Midbrain (tissue), 1 donor: ENCODE measurements around the gene CES4A.
"Not testable (repeated sequence)": the region's sequence is repeated elsewhere in the genome, so short reads cannot be mapped to it uniquely, and the experiment has no call there.

ENCODE experiments used
- DNase-seq: peaks from one replicate; lab custom pipeline; 2025; lab: John Stamatoyannopoulos, UW

Gene CES4A

DNA sequence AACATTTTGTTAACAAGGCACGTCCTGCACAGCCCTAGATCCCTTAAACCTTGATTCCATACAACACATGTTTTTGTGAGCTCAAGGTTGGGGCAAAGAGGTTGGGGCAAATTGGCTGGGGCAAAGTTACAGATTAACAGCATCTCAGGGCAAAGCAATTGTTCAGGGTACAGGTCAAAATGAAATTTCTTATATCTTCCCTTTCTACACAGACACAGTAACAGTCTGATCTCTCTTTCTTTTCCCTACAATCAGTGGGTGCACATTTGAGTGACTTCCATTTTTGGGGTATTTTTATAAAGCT is 32.3 kb upstream of the CES4A start:
- not testable (repeated sequence) for DNase-seq

DNA sequence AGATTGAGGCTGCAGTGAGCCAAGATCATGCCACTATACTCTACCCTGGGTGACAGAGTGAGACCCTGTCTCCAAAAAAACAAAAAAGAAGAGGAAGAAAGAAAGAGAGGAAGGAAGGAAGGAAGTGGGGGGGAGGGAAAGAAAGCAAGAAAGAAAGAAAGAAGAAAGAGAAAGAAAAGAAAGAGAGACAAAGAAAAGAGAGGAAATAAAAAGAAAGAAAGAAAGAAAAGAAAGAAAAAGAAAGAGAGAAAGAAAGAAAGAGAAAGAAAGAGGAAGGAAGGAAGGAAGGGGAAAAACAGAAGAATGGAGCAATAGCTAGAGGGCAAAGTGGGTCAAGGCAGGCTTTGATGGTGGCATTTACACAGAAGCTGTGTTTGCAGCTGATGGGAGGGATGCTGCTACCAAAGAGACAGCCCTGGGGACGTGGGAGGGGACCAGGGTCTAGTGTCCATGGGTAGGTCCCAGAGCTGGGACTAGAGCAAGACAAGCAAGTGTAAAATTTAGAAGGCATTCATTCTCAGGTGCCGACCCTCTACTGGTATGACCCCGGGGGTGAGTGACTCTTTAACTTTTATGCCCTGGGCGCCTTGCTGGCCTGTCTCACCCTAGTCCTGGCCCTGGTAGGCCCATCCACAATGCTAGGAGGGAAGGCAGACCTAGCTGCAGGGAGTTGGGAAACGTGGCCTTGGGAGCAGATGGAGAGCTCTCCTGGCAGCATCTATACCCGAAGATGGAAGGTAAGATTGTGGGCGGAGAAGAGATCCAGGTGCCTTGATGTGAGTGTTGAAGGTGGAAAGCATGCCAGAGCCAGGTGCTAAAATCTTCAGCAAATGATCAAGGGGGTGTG is 29.3 kb upstream of the CES4A start:
- DNase-seq: no peak

DNA sequence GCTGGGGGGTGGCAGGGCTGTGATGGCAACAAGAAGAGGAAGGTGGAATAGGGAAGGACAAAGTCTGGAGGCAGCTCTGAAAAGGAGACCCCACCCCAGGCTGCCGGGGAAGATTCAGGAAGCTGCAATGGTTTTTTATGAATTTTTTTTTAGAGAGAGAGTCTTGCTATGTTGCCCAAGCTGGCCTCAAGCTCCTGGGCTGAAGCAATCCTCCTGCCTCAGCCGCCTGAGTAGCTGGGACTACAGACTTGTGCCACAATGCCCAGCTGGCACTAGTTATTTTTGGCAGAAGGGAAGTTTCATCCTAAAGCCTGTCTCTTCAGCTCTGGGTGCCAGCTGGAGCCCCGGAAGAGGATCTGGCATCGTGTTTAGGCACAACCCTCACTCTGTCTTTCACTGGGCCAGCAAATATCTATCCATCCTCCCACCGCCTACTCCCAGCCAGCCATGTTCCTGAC is 28.7 kb upstream of the CES4A start:
- no peak for DNase-seq

DNA sequence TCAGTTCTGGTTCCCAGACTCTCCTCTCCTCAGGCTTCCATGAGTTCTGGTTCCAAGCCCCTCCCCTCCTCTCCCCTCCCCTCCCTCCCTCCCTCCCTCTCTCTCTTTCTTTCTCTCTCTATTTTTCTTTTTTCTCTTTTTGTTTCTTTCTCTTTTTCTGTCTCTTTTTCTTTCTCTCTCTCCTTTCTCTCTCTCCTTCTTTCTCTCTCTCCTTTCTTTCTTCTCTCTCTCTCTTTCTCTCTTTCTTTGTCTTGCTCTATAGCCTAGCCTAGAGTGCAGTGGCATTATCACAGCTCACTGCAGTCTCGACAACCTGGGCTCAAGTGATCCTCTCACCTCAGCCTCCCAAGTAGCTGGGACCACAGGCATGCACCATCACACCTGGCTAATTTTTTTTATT is 28.1 kb upstream of the CES4A start:
- no peak for DNase-seq

DNA sequence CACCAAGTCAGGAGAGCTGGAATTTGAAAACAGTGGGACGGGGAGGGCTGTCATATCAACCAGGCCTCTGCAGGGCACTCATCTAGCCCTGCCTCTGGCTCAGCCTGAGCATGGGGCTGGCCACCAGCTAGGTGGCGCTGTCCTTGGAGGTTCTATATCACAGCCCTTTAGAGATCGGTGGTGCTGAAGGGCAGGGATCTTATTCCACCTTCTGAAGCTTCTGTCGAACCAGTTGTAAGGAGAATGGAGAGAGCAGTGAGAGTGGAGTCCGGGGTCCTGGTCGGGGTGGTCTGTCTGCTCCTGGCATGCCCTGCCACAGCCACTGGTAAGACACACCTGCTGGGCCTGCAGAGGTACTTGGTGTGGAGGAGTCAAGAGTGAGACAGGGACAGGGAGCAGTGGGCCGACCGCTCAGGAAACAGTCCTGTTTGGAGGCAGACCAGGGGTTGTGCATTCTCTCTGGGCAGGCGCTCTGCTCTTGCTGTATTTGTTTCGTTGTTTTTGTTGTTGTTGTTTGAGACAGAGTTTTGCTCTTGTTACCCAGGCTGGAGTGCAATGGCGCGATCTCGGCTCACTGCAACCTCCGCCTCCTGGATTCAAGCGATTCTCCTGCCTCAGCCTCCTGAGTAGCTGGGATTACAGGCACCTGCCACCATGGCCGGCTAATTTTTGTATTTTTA is 27.2 kb upstream of the CES4A start, which contains the start of gene CES3:
CES3 (plus strand) TSS at position 202 of the 680 bp plus-strand sequence; CDS start at position 244, 42 bp downstream.
- peak; percentile 34 for DNase-seq

DNA sequence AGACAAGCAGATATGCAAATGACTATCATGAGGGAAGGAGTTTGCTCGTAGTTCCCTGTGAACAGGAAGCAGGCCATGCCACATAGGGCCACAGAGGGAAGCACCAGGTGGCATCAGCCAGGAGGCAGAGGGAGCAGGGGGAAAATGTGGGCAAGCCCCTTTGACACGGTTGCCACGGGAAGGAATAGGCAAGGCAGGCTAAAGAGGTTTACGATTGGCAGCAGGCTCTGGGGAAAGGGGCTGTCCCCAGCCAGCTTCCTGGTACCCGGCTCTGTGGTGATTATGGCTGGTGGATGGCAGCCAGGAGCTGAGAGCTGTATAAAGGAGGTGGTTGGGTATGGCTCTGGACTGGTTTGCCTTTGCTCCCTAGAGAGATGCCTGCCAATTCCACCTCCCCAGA is 26.5 kb upstream of the CES4A start:
- no peak for DNase-seq

DNA sequence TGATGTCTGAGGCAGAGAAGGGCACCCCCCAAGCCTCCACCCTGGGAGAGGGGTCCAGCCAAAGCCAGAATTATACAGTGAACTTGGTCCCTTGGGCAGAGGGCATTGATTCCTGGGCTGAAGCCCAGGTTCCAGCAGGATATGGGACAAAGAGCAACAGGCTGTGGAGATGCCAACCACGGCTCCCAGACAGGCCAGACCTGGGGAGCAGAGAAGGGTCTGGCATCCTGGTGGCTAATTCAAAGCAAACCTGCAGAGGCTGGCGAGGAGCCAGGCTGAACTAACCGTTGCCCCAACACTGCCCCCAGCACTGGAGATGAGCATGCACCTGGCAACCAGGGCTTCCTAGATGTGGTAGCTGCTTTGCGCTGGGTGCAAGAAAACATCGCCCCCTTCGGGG is 24.3 kb upstream of the CES4A start:
- no peak for DNase-seq

DNA sequence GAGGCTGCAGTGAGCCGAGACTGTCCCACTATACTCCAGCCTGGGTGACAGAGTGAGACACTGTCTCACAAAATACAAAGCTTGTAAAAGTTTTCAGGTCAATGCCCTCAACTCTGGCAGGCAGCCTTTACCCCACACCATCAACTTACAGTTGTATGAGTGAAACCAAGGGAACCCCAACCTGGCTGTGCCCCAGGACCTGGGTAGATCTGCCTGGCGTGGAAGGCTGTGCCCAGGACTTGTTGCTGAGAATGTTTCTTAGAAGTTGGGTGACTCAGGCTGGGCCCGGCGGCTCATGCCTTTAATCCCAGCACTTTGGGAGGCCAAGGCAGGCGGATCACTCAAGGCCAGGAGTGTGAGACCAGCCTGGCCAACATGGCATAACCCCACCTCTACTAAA is 19.5 kb upstream of the CES4A start:
- DNase-seq: no peak

DNA sequence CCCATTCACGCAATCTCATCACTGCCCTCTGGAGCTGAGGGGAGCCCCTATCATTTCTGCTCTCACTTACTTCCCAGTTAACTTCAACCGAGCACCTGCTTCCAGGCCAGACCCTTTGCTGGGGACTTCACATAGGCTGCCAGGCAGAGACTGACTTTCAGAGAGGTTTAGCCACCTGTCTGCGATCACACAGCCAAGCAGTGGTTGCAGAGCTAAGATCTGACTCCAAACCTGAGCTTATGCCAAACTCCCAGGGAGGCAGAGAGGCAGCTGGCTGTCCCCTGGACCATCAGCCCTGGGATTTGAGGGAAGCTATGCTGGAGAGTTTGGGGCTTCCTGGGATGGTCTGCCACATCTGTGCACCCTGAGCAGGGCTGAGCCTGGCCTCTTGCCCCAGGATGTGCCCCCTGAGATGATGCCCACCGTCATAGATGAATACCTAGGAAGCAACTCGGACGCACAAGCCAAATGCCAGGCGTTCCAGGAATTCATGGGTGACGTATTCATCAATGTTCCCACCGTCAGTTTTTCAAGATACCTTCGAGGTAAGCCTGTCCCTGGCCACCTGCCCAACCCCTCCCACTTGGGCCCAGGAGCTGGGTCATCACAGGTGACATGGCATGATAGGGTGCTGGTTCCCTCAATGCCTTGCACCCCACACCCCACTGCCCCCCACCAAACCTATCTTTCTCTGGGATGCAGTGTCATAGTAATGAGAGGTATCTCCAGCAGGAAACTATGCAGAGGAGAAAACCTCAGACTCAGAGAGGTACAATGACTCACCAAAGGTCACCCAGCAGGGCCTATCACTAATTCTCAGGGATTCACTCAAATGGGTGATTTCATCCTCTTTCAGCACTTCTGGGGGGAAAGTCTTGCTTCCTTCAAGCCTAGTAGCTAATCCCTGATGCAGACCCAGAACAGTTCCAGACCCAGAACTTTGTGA is 17.3 kb upstream of the CES4A start:
- no peak for DNase-seq

DNA sequence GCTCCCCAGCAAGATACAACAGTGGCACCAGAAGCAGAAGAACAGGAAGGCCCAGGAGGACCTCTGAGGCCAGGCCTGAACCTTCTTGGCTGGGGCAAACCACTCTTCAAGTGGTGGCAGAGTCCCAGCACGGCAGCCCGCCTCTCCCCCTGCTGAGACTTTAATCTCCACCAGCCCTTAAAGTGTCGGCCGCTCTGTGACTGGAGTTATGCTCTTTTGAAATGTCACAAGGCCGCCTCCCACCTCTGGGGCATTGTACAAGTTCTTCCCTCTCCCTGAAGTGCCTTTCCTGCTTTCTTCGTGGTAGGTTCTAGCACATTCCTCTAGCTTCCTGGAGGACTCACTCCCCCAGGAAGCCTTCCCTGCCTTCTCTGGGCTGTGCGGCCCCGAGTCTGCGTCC is 15.4 kb upstream of the CES4A start:
- no peak for DNase-seq

DNA sequence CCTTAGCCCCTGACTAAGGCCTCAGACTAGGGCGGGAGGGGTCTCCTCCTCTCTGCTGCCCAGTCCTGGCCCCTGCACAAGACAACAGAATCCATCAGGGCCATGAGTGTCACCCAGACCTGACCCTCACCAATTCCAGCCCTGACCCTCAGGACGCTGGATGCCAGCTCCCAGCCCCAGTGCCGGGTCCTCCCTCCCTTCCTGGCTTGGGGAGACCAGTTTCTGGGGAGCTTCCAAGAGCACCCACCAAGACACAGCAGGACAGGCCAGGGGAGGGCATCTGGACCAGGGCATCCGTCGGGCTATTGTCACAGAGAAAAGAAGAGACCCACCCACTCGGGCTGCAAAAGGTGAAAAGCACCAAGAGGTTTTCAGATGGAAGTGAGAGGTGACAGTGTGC is 14.7 kb upstream of the CES4A start:
- no peak for DNase-seq

DNA sequence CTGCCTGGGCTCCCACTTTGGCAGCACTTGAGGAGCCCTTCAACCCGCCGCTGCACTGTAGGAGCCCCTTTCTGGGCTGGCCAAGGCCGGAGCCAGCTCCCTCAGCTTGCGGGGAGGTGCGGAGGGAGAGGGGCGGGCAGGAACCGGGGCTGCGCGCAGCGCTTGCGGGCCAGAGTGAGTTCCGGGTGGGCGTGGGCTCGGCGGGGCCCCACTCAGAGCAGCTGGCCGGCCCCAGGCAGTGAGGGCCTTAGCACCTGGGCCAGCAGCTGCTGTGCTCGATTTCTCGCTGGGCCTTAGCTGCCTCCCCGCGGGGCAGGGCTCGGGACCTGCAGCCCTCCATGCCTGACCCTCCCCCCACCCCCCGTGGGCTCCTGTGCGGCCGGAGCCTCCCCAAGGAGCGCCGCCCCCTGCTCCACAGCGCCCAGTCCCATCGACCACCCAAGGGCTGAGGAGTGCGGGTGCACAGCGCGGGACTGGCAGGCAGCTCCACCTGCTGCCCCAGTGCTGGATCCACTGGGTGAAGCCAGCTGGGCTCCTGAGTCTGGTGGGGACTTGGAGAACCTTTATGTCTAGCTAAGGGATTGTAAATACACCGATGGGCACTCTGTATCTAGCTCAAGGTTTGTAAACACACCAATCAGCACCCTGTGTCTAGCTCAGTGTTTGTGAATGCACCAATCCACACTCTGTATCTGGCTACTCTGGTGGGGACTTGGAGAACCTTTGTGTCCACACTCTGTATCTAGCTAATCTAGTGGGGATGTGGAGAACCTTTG is 14.0 kb upstream of the CES4A start:
- DNase-seq: not testable (repeated sequence)

DNA sequence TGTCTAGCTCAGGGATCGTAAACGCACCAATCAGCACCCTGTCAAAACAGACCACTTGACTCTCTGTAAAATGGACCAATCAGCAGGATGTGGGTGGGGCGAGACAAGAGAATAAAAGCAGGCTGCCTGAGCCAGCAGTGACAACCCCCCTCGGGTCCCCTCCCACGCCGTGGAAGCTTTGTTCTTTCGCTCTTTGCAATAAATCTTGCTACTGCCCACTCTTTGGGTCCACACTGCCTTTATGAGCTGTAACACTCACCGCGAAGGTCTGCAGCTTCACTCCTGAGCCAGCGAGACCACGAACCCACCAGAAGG is 13.5 kb upstream of the CES4A start:
- not testable (repeated sequence) for DNase-seq

DNA sequence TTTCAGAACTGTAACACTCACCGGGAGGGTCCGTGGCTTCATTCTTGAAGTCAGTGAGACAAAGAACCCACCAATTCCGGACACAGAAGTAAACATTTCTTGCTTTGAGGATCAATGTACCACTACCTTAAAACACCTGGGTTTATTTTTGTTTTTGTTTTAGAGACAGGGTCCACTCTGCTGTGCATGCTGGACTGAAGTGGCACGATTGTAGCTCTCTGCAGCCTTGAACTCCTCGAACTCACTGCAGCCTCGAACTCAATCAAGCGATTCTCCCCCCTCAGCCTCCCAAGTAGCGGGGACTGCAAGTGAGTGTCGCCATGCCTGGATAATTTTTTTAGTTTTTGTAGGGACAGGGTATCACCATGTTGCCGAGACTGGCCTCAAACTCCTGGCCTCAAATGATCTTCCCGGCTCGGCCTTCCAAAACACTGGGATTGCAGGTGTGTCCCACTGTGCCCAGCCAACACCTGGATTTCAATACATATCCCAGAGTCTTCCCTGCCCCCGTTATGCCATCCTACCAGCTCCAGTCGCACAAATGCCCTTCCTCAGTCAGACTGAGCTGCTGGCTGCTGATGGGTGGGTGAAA is 13.0 kb upstream of the CES4A start:
- DNase-seq: no peak

DNA sequence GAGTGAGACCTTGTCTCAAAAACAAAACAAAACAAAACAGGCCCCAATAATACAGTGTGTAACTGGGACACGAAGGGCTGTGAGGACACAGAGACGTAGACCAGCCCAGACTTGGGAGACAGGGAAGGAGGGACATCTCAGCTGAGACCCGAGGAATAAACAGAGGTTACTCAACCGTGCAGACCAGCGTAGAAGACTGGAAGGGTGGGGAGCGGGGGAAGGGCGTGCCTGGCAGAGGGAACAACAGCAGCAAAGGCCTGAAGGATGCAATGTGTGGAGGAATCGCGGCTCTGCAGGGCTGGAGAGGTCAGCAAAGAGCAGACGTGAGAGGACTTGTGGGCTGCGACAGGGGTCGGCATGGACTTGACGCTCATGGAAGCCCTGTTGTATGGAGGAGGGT is 11.6 kb upstream of the CES4A start:
- no peak for DNase-seq

DNA sequence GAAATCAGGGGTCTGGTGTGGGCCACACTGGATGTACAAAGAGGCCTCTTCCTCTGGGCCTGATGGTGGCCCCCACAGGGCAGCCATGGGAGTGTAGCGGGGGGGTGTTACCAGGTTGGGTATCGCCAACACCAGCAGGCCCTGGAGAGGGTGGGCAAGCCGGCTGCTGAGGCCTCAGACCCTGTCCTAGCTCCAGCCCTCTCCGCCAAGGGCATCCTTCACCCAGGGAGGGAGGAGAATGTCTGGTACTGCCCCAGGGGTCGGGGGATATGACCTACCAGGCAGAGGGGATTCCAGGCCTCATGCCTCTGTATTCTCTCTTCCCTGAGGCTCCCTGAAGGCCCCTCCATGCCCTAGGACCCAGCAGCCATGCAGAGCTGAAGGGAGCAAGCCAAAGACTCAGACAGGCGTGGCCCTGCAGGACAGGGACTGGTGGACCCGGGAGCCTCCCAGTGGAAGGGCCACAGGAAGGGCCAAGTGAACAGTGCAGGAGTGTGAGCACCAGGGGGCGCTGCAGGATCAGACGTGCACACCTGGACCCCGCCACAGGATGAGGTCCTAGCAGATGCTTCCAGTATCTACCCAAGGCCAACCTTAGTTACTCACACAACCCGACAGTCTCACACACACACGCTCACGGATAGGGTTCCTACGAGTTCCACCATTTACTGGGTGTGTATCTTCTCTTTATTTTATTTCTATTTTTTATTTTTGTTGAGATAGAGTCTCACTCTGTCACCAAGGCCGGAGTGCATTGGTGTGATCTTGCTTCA is 10.9 kb upstream of the CES4A start:
- DNase-seq: peak; percentile 93

DNA sequence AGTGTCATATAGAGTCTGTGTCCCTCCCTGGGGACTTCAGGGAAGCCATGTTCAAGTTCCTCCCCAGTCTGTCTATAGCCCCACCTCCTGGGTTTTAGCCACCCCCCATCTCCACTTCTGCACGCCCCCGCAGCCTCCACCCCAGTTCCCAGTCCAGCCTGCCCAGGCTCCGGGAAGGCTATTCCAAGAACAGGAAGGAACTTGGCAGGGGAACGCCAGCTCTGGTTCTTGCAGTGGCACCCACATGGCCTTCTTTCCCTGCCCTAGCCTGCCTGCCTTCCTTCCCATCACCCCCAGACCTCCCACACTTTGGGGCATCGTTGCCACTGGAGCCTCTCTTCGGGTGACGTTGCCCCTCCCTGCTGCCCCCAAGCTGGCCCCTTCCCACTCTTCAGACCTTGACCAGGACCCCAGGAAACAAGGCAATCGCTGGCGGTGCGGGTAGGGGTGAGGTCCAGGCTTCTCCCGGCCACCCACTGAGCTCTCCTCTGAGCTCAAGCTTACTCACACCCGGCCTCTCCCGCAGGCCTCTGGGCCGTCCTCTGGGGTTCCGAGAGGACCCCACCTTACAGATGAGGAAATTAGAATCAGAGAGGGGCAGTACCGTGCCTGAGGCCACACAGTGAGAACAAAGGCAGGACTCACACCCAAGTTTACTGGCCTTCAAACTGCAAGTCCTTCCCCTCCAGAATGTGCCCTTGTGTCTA is 9.2 kb upstream of the CES4A start:
- DNase-seq: no peak

DNA sequence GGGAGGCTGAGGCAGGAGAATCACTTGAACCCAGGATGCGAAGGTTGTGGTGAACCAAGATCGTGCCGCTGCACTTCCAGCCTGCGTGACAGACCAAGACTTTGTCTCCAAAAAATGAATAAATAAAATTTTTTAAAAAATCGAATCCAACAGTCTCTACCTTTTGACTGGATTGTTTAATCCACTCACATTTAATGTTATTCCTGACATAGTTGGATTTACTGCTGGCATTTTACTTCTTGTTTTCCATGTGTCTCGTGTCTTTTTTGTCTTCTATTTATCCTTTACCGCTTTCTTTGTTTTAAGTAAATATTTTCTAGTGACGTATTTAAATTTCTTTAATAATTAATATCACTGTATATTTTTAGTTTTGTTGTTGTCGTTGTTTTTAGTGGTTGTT is 5.4 kb upstream of the CES4A start:
- DNase-seq: no peak

DNA sequence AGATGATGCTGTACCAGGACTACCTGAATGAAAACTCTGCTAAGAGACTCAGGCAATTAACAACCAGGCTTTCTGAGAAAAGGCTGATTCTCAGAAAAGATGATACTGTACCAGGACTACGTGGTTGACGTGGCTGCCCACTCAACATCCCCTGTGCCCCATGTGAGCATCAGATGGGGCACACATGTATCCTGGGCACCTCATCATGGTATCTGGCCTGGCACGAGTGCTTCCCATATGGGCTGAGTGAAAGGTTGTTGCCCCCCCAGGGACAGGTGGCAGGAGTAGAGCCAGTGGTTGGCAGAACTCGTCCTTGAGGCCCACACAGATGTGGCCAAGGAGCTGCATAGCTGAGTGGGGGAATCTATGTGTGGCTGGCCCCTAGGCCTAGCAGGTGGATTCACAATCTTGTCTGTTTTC is 3.5 kb upstream of the CES4A start:
- no peak for DNase-seq

DNA sequence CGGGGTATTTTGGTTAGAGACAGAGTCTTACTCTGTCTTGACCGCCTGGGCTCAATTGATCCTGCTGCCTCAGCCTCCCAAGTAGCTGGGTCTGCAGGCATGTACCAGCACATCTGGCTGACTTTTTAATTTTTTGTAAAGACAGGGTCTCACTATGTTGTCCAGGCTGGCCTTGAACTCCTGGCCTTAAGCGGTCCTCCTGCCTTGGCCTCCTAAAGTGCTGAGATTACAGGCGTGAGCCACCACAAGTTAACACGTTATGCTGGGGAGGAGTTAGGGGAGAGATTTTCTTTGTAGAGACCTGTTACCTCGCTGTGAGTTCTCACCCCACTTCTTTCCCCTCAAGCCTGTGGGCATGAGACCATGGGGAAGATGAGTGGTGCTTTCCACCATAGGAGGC is 1.8 kb upstream of the CES4A start:
- no peak for DNase-seq
